SU-DHL-6 (cell line): ENCODE results near the gene ENTPD8.

Source experiments
- H2AFZ ChIP-seq: fragments of 200-600 bp; sonication (generic); 2 replicates; pipeline ENCODE4 v1.6.1; 2014; ENCODE audit warnings: low read depth, mild to moderate bottlenecking, moderate library complexity, mixed read lengths, antibody characterized with exemption, low read length; ENCODE audit not compliant: severe bottlenecking
- H3F3A ChIP-seq: fragments of 200-600 bp; shearing (Covaris generic); 2 replicates; pipeline ENCODE4 v1.6.0; 2016; ENCODE audit warnings: antibody characterized with exemption, mild to moderate bottlenecking; ENCODE audit not compliant: insufficient read depth
- H3K27ac ChIP-seq: fragments of 200-600 bp; sonication (generic); 2 replicates; pipeline ENCODE4 v1.5.1; 2016; ENCODE audit warnings: low read depth, mild to moderate bottlenecking, low read length, moderate library complexity, mixed read lengths
- H3K27me3 ChIP-seq: fragments of 200-600 bp; sonication (generic), shearing (Covaris generic); 2 replicates; pipeline ENCODE4 v1.6.0; 2014; ENCODE audit warnings: mild to moderate bottlenecking, low read length
- H3K36me3 ChIP-seq: fragments of 200-600 bp; sonication (generic); 2 replicates; pipeline ENCODE4 v1.6.1; 2014; ENCODE audit warnings: mild to moderate bottlenecking, low read length, mixed read lengths
- H3K4me2 ChIP-seq: fragments of 300-600, 200-600 bp; shearing (Covaris generic), sonication (generic); 2 replicates; pipeline ENCODE4 v1.6.0; 2014; ENCODE audit warnings: low read length, low read depth, mild to moderate bottlenecking; ENCODE audit not compliant: poor library complexity, severe bottlenecking
- H3K4me3 ChIP-seq: fragments of 200-600 bp; sonication (generic); 2 replicates; pipeline ENCODE4 v1.5.1; 2014; ENCODE audit warnings: antibody characterized with exemption, low read length, mild to moderate bottlenecking, mixed read lengths; ENCODE audit not compliant: insufficient read depth, poor library complexity, severe bottlenecking
- H3K79me2 ChIP-seq: fragments of 200-600 bp; sonication (generic); 2 replicates; pipeline ENCODE4 v1.6.1; 2014; ENCODE audit warnings: mild to moderate bottlenecking, low read length, moderate library complexity; ENCODE audit not compliant: insufficient read depth
- H3K9ac ChIP-seq: fragments of 200-600 bp; sonication (generic); 2 replicates; pipeline ENCODE4 v1.7.0; 2014; ENCODE audit warnings: mild to moderate bottlenecking, low read length
- H3K9me2 ChIP-seq: fragments of 200-600 bp; sonication (generic); replicated peaks from 2 replicates; pipeline ENCODE4 v1.6.1; 2014; ENCODE audit warnings: low read length; ENCODE audit not compliant: insufficient read depth
- H3K9me3 ChIP-seq: fragments of 200-600 bp; sonication (generic); 2 replicates; pipeline ENCODE4 v1.6.1; 2014; ENCODE audit warnings: low read length, mixed read lengths; ENCODE audit not compliant: insufficient read depth
- H4K20me1 ChIP-seq: fragments of 200-600 bp; sonication (generic); 2 replicates; pipeline ENCODE4 v1.6.1; 2014; ENCODE audit warnings: low read depth, mild to moderate bottlenecking, antibody characterized with exemption, low read length, moderate library complexity, mixed read lengths
- EZH2phosphoT487 ChIP-seq: fragments of 200-600 bp; sonication (generic), shearing (Covaris generic); conservative IDR thresholded peaks from 2 replicates; pipeline ENCODE4 v1.6.1; 2018; ENCODE audit warnings: mild to moderate bottlenecking, antibody characterized with exemption, low read length, moderate library complexity, mixed read lengths
- TF ChIP-seq, protein P1 (sequence below): fragments of 200-600 bp; sonication (generic); IDR thresholded peaks from one replicate; pipeline ENCODE4 v1.5.1; 2017; ENCODE audit warnings: antibody characterized with exemption, mild to moderate bottlenecking, low read length, moderate library complexity; ENCODE audit not compliant: insufficient read depth, poor library complexity, severe bottlenecking

Gene ENTPD8

DNA sequence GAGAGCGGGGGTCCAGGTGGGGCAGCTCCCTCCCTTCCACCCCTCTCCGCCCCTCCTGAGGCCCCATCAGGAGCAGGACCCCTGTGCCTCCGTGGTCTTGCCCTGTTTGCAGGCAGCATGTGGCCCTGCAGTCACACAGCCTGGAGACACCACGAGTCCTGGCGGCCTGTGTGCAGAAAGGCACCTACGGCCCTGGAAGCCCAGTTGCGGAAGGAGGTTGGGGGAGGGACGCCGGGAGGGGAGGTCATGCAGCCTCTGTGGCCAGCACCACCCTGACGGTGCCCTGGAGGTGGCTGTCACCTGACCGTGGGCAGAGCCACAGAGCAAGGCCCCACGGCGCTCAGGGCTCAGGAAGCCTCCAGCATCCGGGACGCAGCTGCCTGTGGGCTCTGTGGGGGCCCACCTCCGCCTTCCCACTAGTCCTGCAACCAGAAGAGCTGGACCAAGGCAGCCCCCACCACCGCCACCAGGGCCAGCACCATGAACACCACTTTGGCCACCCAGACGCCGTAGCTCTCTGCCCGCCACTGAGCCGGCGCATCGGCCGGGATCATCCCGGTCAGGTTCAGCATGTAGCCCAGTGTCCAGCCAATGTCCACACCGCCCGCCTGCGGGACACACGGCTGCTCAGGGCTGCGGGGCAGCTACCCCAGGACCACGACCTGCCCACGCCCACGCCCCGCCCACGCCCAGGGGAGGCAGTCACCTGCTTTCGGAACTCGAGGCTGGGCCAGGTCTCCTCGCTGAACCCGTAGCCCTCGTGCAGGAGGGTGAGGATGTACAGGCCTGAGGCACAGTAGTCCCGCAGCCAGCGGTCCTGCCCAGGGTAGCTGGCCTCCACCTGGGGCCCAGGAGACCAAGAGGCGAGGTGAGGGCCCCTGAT, 6.4 kb downstream of the ENTPD8 start:
- Histone ChIP-seq H3K9me2 (no peaks in the 10 kb centered on the region), H3K4me3 (no peak overlapping the region), H3K27ac (no peak overlapping the region), H3K9ac (no peak overlapping the region), H4K20me1 (no peaks in the 10 kb centered on the region), H3K27me3 (no peaks in the 10 kb centered on the region), H3K79me2 (no peaks in the 10 kb centered on the region), H2AFZ (no peak overlapping the region), H3K9me3 (no peaks in the 10 kb centered on the region), H3F3A (no peaks in the 10 kb centered on the region), H3K4me2 (no peak overlapping the region), H3K36me3 (no peaks in the 10 kb centered on the region)
- TF ChIP-seq, protein P1, sequence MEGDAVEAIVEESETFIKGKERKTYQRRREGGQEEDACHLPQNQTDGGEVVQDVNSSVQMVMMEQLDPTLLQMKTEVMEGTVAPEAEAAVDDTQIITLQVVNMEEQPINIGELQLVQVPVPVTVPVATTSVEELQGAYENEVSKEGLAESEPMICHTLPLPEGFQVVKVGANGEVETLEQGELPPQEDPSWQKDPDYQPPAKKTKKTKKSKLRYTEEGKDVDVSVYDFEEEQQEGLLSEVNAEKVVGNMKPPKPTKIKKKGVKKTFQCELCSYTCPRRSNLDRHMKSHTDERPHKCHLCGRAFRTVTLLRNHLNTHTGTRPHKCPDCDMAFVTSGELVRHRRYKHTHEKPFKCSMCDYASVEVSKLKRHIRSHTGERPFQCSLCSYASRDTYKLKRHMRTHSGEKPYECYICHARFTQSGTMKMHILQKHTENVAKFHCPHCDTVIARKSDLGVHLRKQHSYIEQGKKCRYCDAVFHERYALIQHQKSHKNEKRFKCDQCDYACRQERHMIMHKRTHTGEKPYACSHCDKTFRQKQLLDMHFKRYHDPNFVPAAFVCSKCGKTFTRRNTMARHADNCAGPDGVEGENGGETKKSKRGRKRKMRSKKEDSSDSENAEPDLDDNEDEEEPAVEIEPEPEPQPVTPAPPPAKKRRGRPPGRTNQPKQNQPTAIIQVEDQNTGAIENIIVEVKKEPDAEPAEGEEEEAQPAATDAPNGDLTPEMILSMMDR = no peak

DNA sequence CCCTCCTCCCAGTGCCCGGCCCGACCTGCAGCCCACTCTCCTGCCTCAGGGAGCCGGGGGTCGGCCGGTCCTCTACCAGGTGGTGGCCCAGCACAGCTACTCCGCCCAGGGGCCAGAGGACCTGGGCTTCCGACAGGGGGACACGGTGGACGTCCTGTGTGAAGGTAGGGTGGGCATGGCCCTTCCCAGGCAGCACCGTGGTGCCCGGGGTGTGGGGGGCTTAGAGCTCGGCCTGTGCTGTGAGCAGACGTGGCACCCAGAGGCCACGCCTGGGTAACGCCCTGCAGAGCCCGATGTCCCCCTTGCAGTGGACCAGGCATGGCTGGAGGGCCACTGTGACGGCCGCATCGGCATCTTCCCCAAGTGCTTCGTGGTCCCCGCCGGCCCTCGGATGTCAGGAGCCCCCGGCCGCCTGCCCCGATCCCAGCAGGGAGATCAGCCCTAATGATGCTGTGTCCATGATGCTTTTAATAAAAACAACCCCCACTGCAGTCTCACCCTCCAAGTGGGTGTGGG, 7.2 kb downstream of the ENTPD8 start:
- Histone ChIP-seq H3K27ac (no peak overlapping the region), H3K4me2 (no peak overlapping the region), H4K20me1 (no peaks in the 10 kb centered on the region), H3K79me2 (no peaks in the 10 kb centered on the region), H3K9ac (no peak overlapping the region), H3K9me2 (no peaks in the 10 kb centered on the region), H3F3A (peaks cover 5% of the 10 kb centered on the region; the same call in 1 of the 2 replicates), H3K4me3 (no peak overlapping the region), H3K36me3 (no peaks in the 10 kb centered on the region), H2AFZ (no peak overlapping the region), H3K9me3 (no peaks in the 10 kb centered on the region), H3K27me3 (no peaks in the 10 kb centered on the region)
- no peak for TF ChIP-seq EZH2phosphoT487
- TF ChIP-seq, protein P1 = no peak

DNA sequence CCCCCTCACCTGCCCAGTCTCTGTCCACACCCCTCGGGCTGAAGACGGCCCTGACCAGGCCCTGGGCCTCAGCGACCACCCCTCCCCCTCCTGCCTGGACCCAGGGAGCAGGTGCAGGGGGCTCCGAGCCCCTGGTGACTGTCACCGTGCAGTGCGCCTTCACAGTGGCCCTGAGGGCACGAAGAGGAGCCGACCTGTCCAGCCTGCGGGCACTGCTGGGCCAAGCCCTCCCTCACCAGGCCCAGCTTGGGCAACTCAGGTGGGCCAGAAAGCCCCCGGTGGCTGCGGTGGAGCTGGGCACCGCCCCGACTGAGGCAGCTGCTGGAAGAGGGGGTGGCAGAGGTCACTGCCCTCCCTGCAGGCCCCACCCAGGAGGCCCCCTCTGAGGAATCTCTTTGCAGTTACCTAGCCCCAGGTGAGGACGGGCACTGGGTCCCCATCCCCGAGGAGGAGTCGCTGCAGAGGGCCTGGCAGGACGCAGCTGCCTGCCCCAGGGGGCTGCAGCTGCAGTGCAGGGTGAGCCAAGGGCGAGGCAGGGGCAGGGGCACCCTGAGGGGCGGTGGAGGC, 7.7 kb downstream of the ENTPD8 start:
- H3K9ac ChIP-seq = no peak overlapping the region
- no peaks in the 10 kb centered on the region for H4K20me1 ChIP-seq
- H3K79me2 ChIP-seq = no peaks in the 10 kb centered on the region
- H3K4me3 ChIP-seq = no peak overlapping the region
- no peak overlapping the region for H2AFZ ChIP-seq
- no peaks in the 10 kb centered on the region for H3K9me2 ChIP-seq
- no peaks in the 10 kb centered on the region for H3K9me3 ChIP-seq
- no peaks in the 10 kb centered on the region for H3K36me3 ChIP-seq
- H3K4me2 ChIP-seq = no peak overlapping the region
- TF ChIP-seq, protein P1 = no peak
- TF ChIP-seq EZH2phosphoT487 = no peak
- H3K27me3 ChIP-seq = no peaks in the 10 kb centered on the region
- H3K27ac ChIP-seq = no peak overlapping the region
- H3F3A ChIP-seq = peaks cover 5% of the 10 kb centered on the region; the same call in 1 of the 2 replicates
